ENCODE data around the gene CFL2.

GRCh38 chr14:34733245-34733644 is 18.9 kb upstream of the CFL2 start:
- TF ChIP-seq CTCF (IDR thresholded peaks at IDR 0.05; ENCODE audit: insufficient read depth, low read depth, low read length) (no peak), EZH2 (IDR thresholded peaks at IDR 0.05; ENCODE audit: insufficient read depth, low read length) (no peak)

Data from astrocyte (in vitro differentiated cells and primary cell).